ENCODE measurements around the gene TGIF2.

TGIF2 gene

DNA sequence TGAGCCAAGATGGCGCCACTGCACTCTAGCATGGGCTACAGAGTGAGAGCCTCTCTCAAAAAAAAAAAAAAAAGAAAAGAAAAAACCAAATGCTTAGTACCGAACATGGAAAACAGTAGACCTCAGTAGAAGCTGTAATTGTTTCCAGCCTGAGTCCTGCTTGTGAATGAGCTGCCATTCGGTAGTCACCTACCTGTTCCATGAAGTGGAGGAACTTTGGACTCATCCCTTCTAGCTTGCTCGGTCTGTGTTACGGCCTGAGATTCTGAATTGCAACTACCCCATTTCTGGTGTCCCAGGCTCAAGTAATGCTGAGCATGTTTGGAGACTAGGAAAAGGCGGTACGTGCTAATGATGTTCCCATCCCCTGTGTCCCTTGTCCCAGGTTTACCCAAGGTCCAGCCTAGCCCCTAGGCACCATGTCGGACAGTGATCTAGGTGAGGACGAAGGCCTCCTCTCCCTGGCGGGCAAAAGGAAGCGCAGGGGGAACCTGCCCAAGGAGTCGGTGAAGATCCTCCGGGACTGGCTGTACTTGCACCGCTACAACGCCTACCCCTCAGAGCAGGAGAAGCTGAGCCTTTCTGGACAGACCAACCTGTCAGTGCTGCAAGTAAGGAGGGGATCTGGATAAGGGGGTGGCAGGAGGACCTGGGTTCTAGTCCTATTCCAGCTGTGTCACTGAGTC is 5.1 kb downstream of the TGIF2 start:
- peaks cover 21% of the 10 kb centered on the region for H4K20me1 ChIP-seq (ENCODE audit: control insufficient read depth, insufficient read depth, low read depth, low read length)
- peaks cover 66% of the 10 kb centered on the region for H3K79me2 ChIP-seq (ENCODE audit: control insufficient read depth, low read length)
- H3K36me3 ChIP-seq (ENCODE audit: control insufficient read depth, low read length), result peaks cover 77% of the 10 kb centered on the region

DNA sequence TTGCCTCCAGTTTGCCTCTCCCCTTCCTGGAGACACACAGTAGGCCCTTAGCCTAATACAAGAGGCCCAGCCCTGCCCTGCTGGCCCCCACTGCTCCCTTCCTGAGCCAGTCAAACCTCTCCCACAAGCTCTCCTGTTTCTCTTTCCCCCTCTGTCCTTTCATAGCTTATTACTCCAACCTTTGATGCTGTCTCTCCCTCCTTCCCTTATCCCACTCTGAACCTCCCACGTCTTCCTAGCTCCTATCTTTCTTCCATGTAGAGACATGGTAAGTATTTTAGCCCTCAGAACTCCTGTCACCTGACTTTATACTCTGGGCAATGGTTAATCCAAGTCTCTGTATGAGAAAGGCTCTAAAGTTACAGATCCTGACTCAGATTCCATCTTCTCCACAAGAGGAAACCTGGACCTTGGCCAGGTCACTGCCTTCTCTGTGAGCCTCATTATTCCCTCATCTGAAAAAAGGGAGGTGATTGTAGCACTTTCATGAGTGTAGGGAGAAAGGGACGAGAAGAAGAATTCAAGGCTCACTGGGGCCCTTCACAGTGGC is 6.7 kb downstream of the TGIF2 start:
- Histone ChIP-seq H3F3A (ENCODE audit: control insufficient read depth, insufficient read depth) (no peaks in the 10 kb centered on the region), H3K4me2 (ENCODE audit: low read length) (no peak overlapping the region), H3K27me3 (ENCODE audit: control insufficient read depth, low read length) (no peaks in the 10 kb centered on the region), H4K20me1 (ENCODE audit: control insufficient read depth, insufficient read depth, low read depth, low read length) (peaks cover 21% of the 10 kb centered on the region), H3K4me1 (ENCODE audit: control insufficient read depth, low read length) (peaks cover 12% of the 10 kb centered on the region), H3K9me3 (ENCODE audit: control insufficient read depth, insufficient read depth, low read length) (no peaks in the 10 kb centered on the region), H3K79me2 (ENCODE audit: control insufficient read depth, low read length) (peaks cover 50% of the 10 kb centered on the region), H3K27ac (ENCODE audit: low read depth, low read length) (no peak overlapping the region), H3K4me3 (ENCODE audit: low read length) (no peak overlapping the region), H3K9me2 (replicated peaks; ENCODE audit: control insufficient read depth, low read length) (no peaks in the 10 kb centered on the region), H3K36me3 (ENCODE audit: control insufficient read depth, low read length) (peaks cover 74% of the 10 kb centered on the region)
- no peak for TF ChIP-seq EZH2phosphoT487 (IDR thresholded peaks at IDR 0.05; ENCODE audit: borderline replicate concordance, low read length)
- TF ChIP-seq, protein P1, sequence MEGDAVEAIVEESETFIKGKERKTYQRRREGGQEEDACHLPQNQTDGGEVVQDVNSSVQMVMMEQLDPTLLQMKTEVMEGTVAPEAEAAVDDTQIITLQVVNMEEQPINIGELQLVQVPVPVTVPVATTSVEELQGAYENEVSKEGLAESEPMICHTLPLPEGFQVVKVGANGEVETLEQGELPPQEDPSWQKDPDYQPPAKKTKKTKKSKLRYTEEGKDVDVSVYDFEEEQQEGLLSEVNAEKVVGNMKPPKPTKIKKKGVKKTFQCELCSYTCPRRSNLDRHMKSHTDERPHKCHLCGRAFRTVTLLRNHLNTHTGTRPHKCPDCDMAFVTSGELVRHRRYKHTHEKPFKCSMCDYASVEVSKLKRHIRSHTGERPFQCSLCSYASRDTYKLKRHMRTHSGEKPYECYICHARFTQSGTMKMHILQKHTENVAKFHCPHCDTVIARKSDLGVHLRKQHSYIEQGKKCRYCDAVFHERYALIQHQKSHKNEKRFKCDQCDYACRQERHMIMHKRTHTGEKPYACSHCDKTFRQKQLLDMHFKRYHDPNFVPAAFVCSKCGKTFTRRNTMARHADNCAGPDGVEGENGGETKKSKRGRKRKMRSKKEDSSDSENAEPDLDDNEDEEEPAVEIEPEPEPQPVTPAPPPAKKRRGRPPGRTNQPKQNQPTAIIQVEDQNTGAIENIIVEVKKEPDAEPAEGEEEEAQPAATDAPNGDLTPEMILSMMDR (IDR thresholded peaks at IDR 0.05; ENCODE audit: low read depth, low read length, poor library complexity, severe bottlenecking), result no peak

More for the DNA sequence above, 5.1 kb downstream of the TGIF2 start:
- H3K27ac ChIP-seq (ENCODE audit: low read depth, low read length), result no peak overlapping the region
- no peaks in the 10 kb centered on the region for H3K27me3 ChIP-seq (ENCODE audit: control insufficient read depth, low read length)
- H3K4me3 ChIP-seq (ENCODE audit: low read length), result no peak overlapping the region
- no peak for TF ChIP-seq EZH2phosphoT487 (IDR thresholded peaks at IDR 0.05; ENCODE audit: borderline replicate concordance, low read length)
- TF ChIP-seq, protein P1 (IDR thresholded peaks at IDR 0.05; ENCODE audit: low read depth, low read length, poor library complexity, severe bottlenecking), result no peak
- H3K9me3 ChIP-seq (ENCODE audit: control insufficient read depth, insufficient read depth, low read length), result no peaks in the 10 kb centered on the region
- no peaks in the 10 kb centered on the region for H3K9me2 ChIP-seq (replicated peaks; ENCODE audit: control insufficient read depth, low read length)
- H3F3A ChIP-seq (ENCODE audit: control insufficient read depth, insufficient read depth), result no peaks in the 10 kb centered on the region
- H3K4me1 ChIP-seq (ENCODE audit: control insufficient read depth, low read length), result peaks cover 14% of the 10 kb centered on the region
- no peak overlapping the region for H3K4me2 ChIP-seq (ENCODE audit: low read length)

DNA sequence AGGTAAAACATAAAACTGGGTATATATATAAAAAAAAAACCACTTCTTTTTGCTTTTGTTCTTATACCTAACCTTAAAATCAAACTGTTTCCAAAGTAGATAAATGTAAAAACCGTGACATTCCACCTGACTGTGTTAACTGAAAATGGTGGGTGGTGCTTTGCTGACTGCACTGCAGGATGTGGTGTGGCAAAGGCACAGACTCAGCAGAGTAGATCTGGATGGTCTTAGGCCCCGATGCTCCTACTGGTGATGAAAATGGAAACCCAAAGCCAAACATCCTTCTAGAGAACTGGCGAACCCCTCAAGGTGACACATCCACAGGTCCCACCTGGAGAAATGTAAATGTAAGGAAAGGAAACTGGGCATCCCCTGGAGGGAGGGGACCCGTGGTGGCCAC is 8.9 kb downstream of the TGIF2 start:
- Histone ChIP-seq H3K36me3 (ENCODE audit: control insufficient read depth, low read length) (peaks cover 75% of the 10 kb centered on the region), H3F3A (ENCODE audit: control insufficient read depth, insufficient read depth) (no peaks in the 10 kb centered on the region), H3K4me1 (ENCODE audit: control insufficient read depth, low read length) (no peaks in the 10 kb centered on the region), H3K9me2 (replicated peaks; ENCODE audit: control insufficient read depth, low read length) (no peaks in the 10 kb centered on the region), H3K27me3 (ENCODE audit: control insufficient read depth, low read length) (no peaks in the 10 kb centered on the region), H3K4me3 (ENCODE audit: low read length) (no peak overlapping the region), H3K4me2 (ENCODE audit: low read length) (no peak overlapping the region), H4K20me1 (ENCODE audit: control insufficient read depth, insufficient read depth, low read depth, low read length) (peaks cover 10% of the 10 kb centered on the region; the same call in 1 of the 2 replicates), H3K79me2 (ENCODE audit: control insufficient read depth, low read length) (peaks cover 28% of the 10 kb centered on the region), H3K9me3 (ENCODE audit: control insufficient read depth, insufficient read depth, low read length) (no peaks in the 10 kb centered on the region), H3K27ac (ENCODE audit: low read depth, low read length) (no peak overlapping the region)
- TF ChIP-seq, protein P1 (IDR thresholded peaks at IDR 0.05; ENCODE audit: low read depth, low read length, poor library complexity, severe bottlenecking), result no peak
- no peak for TF ChIP-seq EZH2phosphoT487 (IDR thresholded peaks at IDR 0.05; ENCODE audit: borderline replicate concordance, low read length)
